Peyer's patch (tissue), 4 donors: ENCODE data around the gene PLEKHG3. TPM values are rescaled to one million over a fixed set of nuclear protein-coding genes. Genes with fewer than 3 reads are reported as not detected.

Experiments
- DNase-seq, 3 donors: peaks; one replicate each; pipeline ENCODE4 v3.0.0-alpha.2; 2017 to 2019
- H3K27ac ChIP-seq, 4 donors: fragments of 200-600 bp; sonication (generic); one replicate each; pipeline ENCODE4 v1.5.1; 2016 to 2019
- H3K27me3 ChIP-seq, 2 donors: fragments of 200-600 bp; sonication (generic); one replicate each; pipeline ENCODE4 v1.5.1; 2019
- H3K36me3 ChIP-seq, 3 donors: fragments of 200-600 bp; sonication (generic); one replicate each; pipeline ENCODE4 v1.5.1; 2016 to 2019
- H3K4me1 ChIP-seq, 4 donors: fragments of 200-600 bp; sonication (generic); one replicate each; pipeline ENCODE4 v1.5.1; 2016 to 2019
- H3K4me3 ChIP-seq, 4 donors: fragments of 200-600 bp; sonication (generic); 1 replicate in 3 of 4; 2 replicates in 1 of 4; pipeline ENCODE4 v1.5.1; 2016 to 2019; ENCODE audit warnings: mild to moderate bottlenecking in 1 of 4
- H3K9me3 ChIP-seq, 4 donors: fragments of 200-600 bp; sonication (generic); one replicate each; pipeline ENCODE4 v1.5.1; 2016 to 2019; ENCODE audit warnings: mild to moderate bottlenecking in 1 of 4
- POLR2A ChIP-seq, 2 donors: fragments of 450-650 bp; IDR thresholded peaks; one replicate each; pipeline ENCODE4 v1.5.1; 2017; ENCODE audit warnings: antibody characterized with exemption in 2 of 2, mild to moderate bottlenecking in 2 of 2, moderate library complexity in 2 of 2
- total RNA-seq, 4 donors: library from RNA; depleted of rRNA; stranded (reverse); fragments of >200 nt; gene quantifications; one replicate each; pipeline ENCODE4 v1.1.0, GENCODE V29; 2016
- TF ChIP-seq, protein P1 (sequence below), 6 experiments: fragments of 450-650 bp in 4 of 6; fragments of 200-600 bp in 2 of 6; sonication (generic) in 1 of 6; IDR thresholded peaks; one replicate each; pipeline ENCODE4 v1.5.1; 2017 to 2019; ENCODE audit warnings: antibody characterized with exemption in 6 of 6, mild to moderate bottlenecking in 3 of 6, moderate library complexity in 1 of 6

PLEKHG3 gene
- total RNA-seq, 4 donors from 2014 or later, result 18.2 to 45.5 (median 31.5) TPM

DNA sequence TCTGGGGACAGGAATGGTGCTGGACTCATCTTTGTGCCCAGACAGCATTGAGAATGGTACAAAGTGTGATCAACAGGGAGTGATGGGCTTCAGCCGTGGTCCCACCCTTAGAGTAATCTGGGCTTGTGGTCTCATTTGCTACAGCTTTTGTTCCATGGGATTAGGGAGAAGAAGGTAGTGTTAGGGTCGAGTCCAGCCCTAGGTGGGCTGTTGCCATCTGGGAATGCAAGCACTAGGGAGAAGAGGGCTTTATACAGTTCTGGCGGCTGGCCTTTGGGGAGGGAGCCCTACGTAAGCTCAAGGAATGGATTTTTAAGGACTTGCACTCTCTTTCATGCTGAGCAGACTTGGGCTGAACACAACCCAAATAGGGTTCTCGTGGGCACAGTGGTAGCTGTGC lies 4.9 kb downstream of the PLEKHG3 start:
- H3K9me3 ChIP-seq, result no peaks in the 10 kb centered on the region
- H3K4me3 ChIP-seq, result no peak overlapping the region
- no peaks in the 10 kb centered on the region for H3K36me3 ChIP-seq
- DNase-seq, result peak in 1 of 3 donors; percentile 26
- no peaks in the 10 kb centered on the region for H3K27me3 ChIP-seq
- TF ChIP-seq POLR2A (IDR thresholded peaks at IDR 0.05), result no peak
- TF ChIP-seq, protein P1, sequence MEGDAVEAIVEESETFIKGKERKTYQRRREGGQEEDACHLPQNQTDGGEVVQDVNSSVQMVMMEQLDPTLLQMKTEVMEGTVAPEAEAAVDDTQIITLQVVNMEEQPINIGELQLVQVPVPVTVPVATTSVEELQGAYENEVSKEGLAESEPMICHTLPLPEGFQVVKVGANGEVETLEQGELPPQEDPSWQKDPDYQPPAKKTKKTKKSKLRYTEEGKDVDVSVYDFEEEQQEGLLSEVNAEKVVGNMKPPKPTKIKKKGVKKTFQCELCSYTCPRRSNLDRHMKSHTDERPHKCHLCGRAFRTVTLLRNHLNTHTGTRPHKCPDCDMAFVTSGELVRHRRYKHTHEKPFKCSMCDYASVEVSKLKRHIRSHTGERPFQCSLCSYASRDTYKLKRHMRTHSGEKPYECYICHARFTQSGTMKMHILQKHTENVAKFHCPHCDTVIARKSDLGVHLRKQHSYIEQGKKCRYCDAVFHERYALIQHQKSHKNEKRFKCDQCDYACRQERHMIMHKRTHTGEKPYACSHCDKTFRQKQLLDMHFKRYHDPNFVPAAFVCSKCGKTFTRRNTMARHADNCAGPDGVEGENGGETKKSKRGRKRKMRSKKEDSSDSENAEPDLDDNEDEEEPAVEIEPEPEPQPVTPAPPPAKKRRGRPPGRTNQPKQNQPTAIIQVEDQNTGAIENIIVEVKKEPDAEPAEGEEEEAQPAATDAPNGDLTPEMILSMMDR (IDR thresholded peaks at IDR 0.05), result no peak
- H3K27ac ChIP-seq, result peak overlapping the region in 3 of 4 donors; percentile 31 to 87 (median 79)
- H3K4me1 ChIP-seq, result peaks cover 3 to 40% (median 7%) of the 10 kb centered on the region in 4 donors

- no peaks in the 10 kb centered on the region for H3K36me3 ChIP-seq
- H3K4me1 ChIP-seq, result peaks cover 0 to 33% (median 4%) of the 10 kb centered on the region in 4 donors
- H3K9me3 ChIP-seq, result no peaks in the 10 kb centered on the region
- no peak overlapping the region for H3K4me3 ChIP-seq
- H3K27ac ChIP-seq, result no peak overlapping the region
- DNase-seq, result peak in 1 of 3 donors; percentile 41
- TF ChIP-seq POLR2A (IDR thresholded peaks at IDR 0.05), result no peak
- TF ChIP-seq, protein P1 (IDR thresholded peaks at IDR 0.05), result no peak
- no peaks in the 10 kb centered on the region for H3K27me3 ChIP-seq
These were observed 6.8 kb downstream of the PLEKHG3 start for GRCh38 chr14:64711039-64711438.

- no peak for TF ChIP-seq POLR2A (IDR thresholded peaks at IDR 0.05)
- TF ChIP-seq, protein P1 (IDR thresholded peaks at IDR 0.05), result no peak
- no peak overlapping the region for H3K4me3 ChIP-seq
- H3K27me3 ChIP-seq, result no peaks in the 10 kb centered on the region
- H3K36me3 ChIP-seq, result no peaks in the 10 kb centered on the region
- no peak for DNase-seq
- H3K9me3 ChIP-seq, result no peaks in the 10 kb centered on the region
- peaks cover 0 to 31% (median 3%) of the 10 kb centered on the region in 4 donors for H3K4me1 ChIP-seq
- H3K27ac ChIP-seq, result no peak overlapping the region
These were observed 9.5 kb downstream of the PLEKHG3 start for GRCh38 chr14:64713677-64714076.

- H3K27ac ChIP-seq, result no peak overlapping the region
- H3K4me3 ChIP-seq, result no peak overlapping the region
- DNase-seq, result peak in 1 of 3 donors; percentile 5
- H3K9me3 ChIP-seq, result no peaks in the 10 kb centered on the region
- no peaks in the 10 kb centered on the region for H3K27me3 ChIP-seq
- no peaks in the 10 kb centered on the region for H3K36me3 ChIP-seq
- TF ChIP-seq, protein P1 (IDR thresholded peaks at IDR 0.05), result no peak
- TF ChIP-seq POLR2A (IDR thresholded peaks at IDR 0.05), result no peak
- peaks cover 0 to 36% (median 1%) of the 10 kb centered on the region in 4 donors for H3K4me1 ChIP-seq
These were observed 10.3 kb downstream of the PLEKHG3 start for GRCh38 chr14:64714432-64715025.

DNA sequence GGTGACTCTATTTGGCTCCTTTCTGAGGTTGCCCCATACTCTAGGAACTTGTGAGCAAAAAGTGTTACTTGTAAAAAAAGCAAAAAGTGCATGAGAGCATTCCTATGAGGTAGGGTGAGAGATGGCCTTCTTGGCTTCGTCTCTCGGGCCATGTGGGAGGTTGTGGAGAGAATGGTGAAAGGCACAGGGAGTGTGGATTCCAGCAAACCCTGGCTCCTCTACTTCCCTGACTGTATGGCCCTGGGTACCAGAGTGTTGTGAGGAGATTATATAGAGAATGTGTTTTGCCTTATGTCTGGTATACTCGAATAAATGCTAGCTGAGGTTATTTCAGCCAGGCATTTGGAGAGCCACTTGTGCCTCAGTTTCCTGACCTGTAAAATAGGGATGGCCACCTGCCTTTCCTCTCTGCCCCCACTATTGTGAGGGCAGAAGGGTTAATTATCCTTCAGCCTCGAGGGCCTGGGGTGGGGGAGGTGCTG lies 11.0 kb downstream of the PLEKHG3 start:
- Histone ChIP-seq H3K4me1 (peaks cover 0 to 43% (median 4%) of the 10 kb centered on the region in 4 donors), H3K27me3 (no peaks in the 10 kb centered on the region), H3K4me3 (no peak overlapping the region), H3K9me3 (no peaks in the 10 kb centered on the region), H3K27ac (peak overlapping the region in 2 of 4 donors; percentile 65 to 78), H3K36me3 (no peaks in the 10 kb centered on the region)
- no peak for DNase-seq
- TF ChIP-seq, protein P1 (IDR thresholded peaks at IDR 0.05), result no peak
